ENCODE measurements around the gene MRFAP1L1.
A peak's percentile ranks its signal among the peaks of the same experiment; 100 is the strongest.
"Not testable (repeated sequence)": the region's sequence is repeated elsewhere in the genome, so short reads cannot be mapped to it uniquely, and the experiment has no call there.

Gene MRFAP1L1

DNA sequence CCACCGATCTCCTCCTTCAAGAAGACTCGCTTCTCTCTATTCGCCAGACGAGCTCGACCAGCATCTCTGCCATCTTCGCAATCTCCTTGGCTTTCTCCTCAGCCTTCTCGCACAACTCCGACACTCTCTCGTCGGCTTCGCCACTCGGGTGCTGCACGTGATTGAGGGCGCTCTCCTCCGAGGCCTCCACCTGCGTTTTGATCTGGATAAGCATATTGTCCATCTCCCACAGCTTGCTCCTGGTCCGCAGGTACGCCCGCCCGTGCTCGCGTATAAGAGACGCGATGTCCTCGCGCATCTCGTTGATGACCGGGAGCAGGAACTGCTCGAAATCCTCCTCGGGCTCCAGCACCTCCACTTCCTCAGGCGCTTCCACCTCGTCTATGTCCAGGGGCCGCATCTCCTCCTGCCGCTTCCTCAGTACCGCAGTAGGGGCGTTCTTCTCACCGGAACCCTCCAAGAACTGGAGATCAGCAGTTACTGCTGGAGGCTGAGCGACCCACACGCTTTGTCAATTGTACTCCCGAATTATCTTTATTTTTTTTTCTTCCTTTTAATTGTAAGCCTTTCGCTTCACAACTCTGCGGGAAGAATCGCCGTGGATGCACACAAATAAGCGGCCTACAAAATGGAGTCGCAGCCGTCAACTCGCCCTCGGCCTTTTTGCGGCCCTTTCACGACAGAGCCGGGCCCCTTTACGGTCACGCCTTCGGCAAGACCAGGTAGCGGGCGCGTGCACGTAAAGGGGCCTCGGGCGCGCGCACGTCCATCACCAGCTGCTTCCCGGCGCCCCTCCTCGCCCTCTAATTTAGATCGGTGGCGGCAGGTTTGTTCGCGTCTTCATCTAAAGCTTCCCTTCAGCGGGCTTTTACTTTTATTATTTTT lies at the start of gene MRFAP1L1:
MRFAP1L1 (minus strand) TSS at position 636 of the 885 bp plus-strand sequence; CDS start at position 400, 236 bp downstream.
- DNase-seq = peak; percentile 16 to 65

GRCh38 chr4:6758728-6759127 lies 49.1 kb upstream of the MRFAP1L1 start:
- DNase-seq = no peak

DNA sequence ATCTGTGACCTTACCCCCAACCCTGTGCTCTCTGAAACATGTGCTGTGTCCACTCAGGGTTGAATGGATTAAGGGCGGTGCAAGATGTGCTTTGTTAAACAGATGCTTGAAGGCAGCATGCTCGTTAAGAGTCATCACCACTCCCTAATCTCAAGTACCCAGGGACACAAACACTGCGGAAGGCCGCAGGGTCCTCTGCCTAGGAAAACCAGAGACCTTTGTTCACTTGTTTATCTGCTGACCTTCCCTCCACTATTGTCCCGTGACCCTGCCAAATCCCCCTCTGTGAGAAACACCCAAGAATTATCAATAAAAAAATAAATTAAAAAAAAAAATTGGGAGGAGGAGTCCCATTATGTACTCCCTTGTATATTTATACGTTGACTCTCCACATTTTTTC lies 46.7 kb upstream of the MRFAP1L1 start:
- DNase-seq = not testable (repeated sequence)

DNA sequence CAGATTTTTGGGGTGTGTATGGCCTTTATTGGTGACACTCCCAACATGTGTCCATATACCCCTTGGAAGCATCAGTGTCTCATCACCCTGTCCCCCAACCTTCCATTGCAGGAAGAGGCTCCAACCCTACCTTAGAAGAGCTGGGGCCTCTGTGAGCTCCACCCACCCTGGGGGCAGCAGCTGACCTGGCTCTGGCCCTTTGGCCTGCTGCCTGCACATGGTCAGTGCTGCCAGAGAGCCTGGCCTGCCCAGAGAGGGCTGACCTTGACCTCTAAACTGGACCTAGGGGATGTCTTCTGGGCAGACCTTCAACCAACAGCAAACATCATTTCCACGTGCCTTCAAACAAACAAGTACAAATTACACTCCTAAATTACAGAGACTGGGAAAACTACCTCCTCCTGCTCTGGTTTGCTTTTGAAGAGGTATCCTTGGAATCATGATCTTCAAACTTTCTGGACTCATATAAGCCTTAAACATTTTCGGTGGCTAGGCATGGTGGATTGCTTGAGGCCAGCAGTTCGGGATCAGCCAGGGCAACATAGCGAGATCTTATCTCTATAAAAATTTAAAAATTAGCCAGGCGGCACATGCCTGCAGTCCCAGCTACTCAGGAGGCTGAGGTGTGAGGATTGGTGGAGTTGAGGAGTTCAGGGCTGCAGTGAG lies 45.6 kb upstream of the MRFAP1L1 start:
- DNase-seq = no peak

DNA sequence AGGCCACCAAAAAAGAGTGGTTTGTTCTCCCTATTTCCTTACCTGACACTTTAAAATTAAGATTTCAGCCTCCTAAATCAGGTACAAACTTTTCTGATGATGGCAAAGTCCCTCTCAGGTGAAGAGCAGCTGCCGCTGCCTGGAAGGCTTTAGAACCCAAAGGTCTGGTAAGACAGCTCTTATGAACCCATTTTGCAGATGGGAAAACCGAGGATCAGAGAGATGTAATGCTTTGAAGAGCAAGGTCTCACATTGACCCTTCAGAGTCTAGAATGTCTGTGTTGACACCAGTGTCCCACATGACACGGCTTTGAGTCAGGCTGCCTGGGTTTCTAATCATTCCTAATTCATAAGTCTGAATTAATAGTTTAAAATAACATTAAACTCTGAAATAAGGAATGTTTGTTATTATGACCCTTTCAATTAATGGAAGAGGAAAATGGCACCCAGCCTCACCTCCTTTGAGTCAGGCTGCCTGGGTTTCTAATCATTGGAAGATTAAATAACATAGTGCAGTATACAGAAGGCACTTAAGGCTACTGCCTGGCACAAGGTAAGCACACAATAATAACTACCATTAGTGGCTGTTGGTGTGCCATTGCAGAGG lies 44.9 kb upstream of the MRFAP1L1 start:
- no peak for DNase-seq

DNA sequence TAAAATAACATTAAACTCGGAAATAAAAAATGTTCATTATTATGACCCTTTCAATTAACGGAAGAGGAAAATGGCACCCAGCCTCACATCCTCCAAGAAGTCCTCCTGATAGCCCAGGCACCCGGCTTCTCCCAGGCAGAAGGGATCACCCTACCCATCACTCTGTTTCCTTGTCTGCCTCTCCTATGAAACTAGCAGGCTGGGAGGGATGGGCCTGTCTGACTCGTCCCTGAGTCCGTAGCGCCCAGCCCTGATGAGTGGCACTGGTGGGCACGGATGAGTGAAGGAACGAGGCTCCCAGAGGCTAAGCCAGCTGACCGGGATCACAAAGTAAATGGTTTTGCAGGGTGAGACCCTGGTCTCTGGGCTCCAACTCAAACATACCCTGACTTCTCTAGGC lies 44.2 kb upstream of the MRFAP1L1 start:
- no peak for DNase-seq

DNA sequence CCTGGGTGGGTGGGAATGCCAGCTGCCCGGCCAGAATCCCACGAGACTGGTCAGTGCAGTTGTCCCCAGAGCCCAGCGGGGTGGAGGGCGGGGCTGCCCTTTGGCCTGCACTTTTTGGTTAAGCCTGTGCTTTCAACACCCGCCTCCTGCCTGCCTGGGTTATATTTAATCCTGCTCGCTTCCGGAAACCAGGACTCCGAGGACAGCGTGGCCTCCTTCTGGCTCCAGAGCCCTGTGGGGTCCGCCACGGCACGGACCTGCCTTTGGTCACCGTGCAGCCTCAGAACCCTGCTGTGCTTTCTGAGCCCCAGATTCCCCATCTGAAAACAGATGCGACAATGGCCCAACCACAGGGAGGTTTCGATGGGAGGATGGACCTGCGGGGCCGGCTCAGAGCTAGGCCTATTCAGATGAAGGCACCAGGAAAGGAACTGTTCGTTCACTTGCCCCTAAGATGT lies 43.5 kb upstream of the MRFAP1L1 start:
- no peak for DNase-seq

- DNase-seq = no peak
These were observed 42.8 kb upstream of the MRFAP1L1 start for GRCh38 chr4:6752486-6752829.

DNA sequence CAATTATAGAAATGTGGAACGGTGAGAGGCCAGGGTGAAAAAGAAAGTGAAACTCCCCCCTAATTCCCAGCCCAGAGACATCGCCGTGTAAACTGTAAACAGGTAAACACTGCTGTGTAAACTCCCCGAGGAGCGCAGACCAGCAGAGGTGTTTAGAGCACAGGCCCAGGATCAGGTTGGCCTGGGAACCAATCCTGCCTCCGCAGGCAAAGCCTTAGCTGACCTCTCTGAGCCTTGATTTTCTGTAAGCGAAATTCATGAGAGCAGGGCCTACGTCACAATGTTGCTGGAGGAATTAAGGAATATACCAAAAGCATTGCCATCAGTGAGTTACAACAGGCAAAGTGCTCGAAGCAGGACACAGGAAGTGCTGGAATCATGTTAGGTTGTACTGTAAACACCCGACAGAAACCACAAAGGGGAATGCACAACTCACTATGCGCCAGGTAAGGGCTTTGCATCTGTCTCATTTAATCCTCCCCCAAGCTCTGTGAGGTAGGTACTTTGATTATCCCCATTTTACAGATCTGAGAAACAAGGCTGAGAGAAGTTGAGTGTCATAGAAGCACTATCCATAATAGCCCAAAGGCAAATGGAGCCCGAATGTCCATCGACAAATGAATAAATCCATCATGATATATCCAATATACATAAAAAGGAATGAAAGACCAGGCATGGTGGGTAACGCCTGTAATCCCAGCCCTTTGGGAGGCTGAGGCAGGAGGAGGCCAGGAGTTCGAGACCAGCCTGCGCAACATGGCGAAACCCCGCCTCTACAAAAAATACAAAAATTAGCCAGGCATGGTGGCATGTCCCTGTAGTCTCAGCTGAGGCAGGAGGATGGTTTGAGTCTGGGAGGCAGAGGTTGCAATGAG lies 42.2 kb upstream of the MRFAP1L1 start:
- DNase-seq = no peak

- DNase-seq = no peak
These were observed 40.9 kb upstream of the MRFAP1L1 start for GRCh38 chr4:6750286-6751221.

DNA sequence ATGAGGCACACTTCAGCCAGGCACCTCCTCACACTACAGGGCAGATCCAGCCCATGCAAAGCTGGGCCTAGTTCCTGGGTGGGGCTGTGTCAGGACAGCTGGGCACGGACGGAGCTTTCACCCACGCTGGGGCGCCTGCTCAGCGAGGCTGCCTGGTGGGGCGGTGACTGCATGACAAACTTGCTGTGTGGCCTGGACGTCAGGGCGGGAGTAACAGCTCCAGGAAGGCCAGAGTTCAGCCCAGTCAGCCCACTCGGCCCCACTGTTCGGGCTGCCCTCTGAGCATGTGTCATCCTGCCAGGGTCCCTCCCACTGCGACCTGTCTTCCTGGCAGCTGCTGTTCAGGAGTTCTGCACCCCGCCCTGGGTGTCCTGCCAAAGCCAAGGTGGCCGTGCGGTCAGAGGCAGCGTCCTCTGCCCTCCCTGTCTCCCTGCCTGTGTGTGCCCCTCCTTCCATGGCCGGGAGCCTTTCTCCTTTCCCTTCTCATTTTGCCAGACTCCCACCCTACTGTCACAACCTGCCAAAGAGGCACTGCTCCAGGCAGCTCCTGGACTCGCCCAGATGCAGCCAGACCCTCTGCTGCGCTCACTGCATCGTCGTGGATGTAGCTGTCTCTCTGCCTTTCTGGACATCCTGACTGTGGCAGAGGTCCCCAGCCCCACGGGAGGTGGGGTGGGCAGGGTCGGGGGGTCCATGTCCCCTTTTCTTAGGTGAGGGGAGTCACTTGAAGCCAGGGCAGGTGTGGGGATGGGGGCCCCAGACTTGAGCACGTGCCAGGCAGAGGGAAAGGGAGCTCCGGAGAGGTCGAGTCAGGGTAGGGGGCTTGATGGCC lies 39.9 kb upstream of the MRFAP1L1 start:
- DNase-seq = no peak

DNA sequence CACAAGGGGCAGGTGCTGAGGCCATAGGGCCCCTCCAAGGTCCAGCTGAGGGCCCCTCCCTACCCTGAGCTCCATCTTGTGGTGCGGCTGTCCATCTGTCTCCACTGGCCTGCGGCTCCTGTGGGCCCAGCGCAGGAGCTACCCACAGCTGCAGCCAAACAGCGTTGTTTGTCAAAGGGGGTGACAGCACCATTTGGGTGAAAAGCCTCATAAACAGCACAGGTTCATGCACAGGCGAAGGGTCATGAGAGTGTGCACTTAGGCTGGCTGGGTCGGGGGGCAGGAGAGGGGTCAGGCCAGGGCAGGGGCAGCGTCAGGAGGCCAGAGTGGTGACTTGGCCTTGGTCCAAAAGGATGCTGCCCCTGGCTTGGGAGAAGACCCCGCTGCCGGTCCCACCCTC lies 38.6 kb upstream of the MRFAP1L1 start:
- DNase-seq = no peak

GRCh38 chr4:6747294-6748051 lies 37.8 kb upstream of the MRFAP1L1 start:
- no peak for DNase-seq

GRCh38 chr4:6746721-6747293 lies 37.1 kb upstream of the MRFAP1L1 start:
- DNase-seq = no peak

- no peak for DNase-seq
These were observed 33.3 kb upstream of the MRFAP1L1 start for GRCh38 chr4:6742989-6743388.

- no peak for DNase-seq
These were observed 32.8 kb upstream of the MRFAP1L1 start for GRCh38 chr4:6742507-6742906.

- no peak for DNase-seq
These were observed 30.7 kb upstream of the MRFAP1L1 start for GRCh38 chr4:6740347-6740746.

DNA sequence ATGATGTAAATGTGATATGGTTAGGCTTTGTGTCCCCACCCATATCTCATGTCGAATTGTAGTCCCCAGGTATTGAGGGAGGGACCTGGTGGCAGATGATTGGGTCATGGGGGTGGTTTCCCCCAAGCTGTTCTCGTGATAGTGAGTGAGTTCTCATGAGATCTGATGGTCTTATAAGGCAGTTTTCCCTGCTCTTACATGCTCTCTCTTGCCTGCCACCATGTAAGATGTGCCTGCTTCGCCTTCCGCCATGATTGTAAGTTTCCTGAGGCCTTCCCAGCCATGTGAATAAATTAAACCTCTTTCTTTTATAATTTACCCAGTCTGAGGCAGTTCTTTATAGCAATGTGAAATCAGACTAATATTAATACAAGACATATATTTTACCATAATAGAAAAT lies 30.3 kb upstream of the MRFAP1L1 start:
- DNase-seq = no peak

GRCh38 chr4:6734165-6734786 lies 24.6 kb upstream of the MRFAP1L1 start:
- DNase-seq = no peak
